Measurements from ENCODE around the gene SLC6A3.

- TF ChIP-seq CTCF (IDR thresholded peaks at IDR 0.05) (no peak), EZH2 (IDR thresholded peaks at IDR 0.05; ENCODE audit: borderline replicate concordance, insufficient read depth, low read depth, low read length, poor library complexity, severe bottlenecking) (no peak)
Measured at GRCh38 chr5:1381370-1382247, 63.6 kb downstream of the SLC6A3 start.

Measured in B cell (primary cell).